H9 (cell line): Measurements from ENCODE around the gene FSIP1. TPM values are rescaled to one million over a fixed set of nuclear protein-coding genes. Genes with fewer than 3 reads are reported as not detected.

Experiments
- DNase-seq: peaks from one replicate; pipeline ENCODE4 v3.0.0-alpha.2; 2017
- H2AFZ ChIP-seq: one replicate; pipeline ENCODE4 v1.6.1; 2013; ENCODE audit warnings: mild to moderate bottlenecking, low read length, control low read depth, moderate library complexity
- H2AK5ac ChIP-seq: 2 replicates; pipeline ENCODE4 v1.6.1; 2013; ENCODE audit warnings: low read length, control low read depth, mixed read lengths; ENCODE audit not compliant: insufficient read length
- H2BK120ac ChIP-seq: one replicate; pipeline ENCODE4 v1.6.1; 2013; ENCODE audit warnings: low read depth, mild to moderate bottlenecking, low read length, control low read depth, inconsistent platforms; ENCODE audit not compliant: poor library complexity, severe bottlenecking
- H2BK12ac ChIP-seq: 2 replicates; pipeline ENCODE4 v1.6.1; 2013; ENCODE audit warnings: low read length, control low read depth, mixed read lengths, low read depth; ENCODE audit not compliant: insufficient read length
- H2BK15ac ChIP-seq: 2 replicates; pipeline ENCODE4 v1.6.1; 2013; ENCODE audit warnings: low read depth, low read length, control low read depth
- H2BK20ac ChIP-seq: one replicate; pipeline ENCODE4 v1.6.1; 2013; ENCODE audit warnings: low read depth, mild to moderate bottlenecking, low read length, control low read depth, inconsistent platforms; ENCODE audit not compliant: poor library complexity, severe bottlenecking
- H2BK5ac ChIP-seq: 2 replicates; pipeline ENCODE4 v1.6.1; 2013; ENCODE audit warnings: low read length, control low read depth, mixed read lengths; ENCODE audit not compliant: insufficient read length
- H3K14ac ChIP-seq: 2 replicates; pipeline ENCODE4 v1.6.1; 2013; ENCODE audit warnings: low read length, control low read depth; ENCODE audit not compliant: insufficient read depth
- H3K18ac ChIP-seq: 2 replicates; pipeline ENCODE4 v1.6.1; 2013; ENCODE audit warnings: low read depth, mild to moderate bottlenecking, mixed read lengths, low read length, control low read depth; ENCODE audit not compliant: insufficient read length
- H3K23ac ChIP-seq: 2 replicates; pipeline ENCODE4 v1.6.1; 2013; ENCODE audit warnings: low read length, control low read depth, mixed read lengths, low read depth; ENCODE audit not compliant: insufficient read length
- H3K23me2 ChIP-seq: 2 replicates; pipeline ENCODE4 v1.6.1; 2013; ENCODE audit warnings: low read depth, mild to moderate bottlenecking, mixed read lengths, low read length, control low read depth; ENCODE audit not compliant: insufficient read length, poor library complexity, severe bottlenecking
- H3K27ac ChIP-seq: 2 replicates; pipeline ENCODE4 v1.5.1; 2013; ENCODE audit warnings: low read length, control low read depth, mixed read lengths, low read depth; ENCODE audit not compliant: insufficient read length
- H3K27me3 ChIP-seq: 2 replicates; pipeline ENCODE4 v1.6.1; 2013; ENCODE audit warnings: low read length, control low read depth, inconsistent platforms; ENCODE audit not compliant: insufficient read depth
- H3K4ac ChIP-seq: 2 replicates; pipeline ENCODE4 v1.6.1; 2013; ENCODE audit warnings: low read depth, mild to moderate bottlenecking, control low read depth, inconsistent platforms, low read length, moderate library complexity
- H3K4me1 ChIP-seq: 2 replicates; pipeline ENCODE4 v1.6.1; 2013; ENCODE audit warnings: low read length, control low read depth, inconsistent platforms; ENCODE audit not compliant: insufficient read depth
- H3K4me2 ChIP-seq: 2 replicates; pipeline ENCODE4 v1.6.1; 2013; ENCODE audit warnings: low read length, control low read depth, mixed read lengths; ENCODE audit not compliant: insufficient read length, insufficient read depth
- H3K56ac ChIP-seq: 2 replicates; pipeline ENCODE4 v1.6.1; 2013; ENCODE audit warnings: low read depth, mild to moderate bottlenecking, mixed read lengths, low read length, control low read depth; ENCODE audit not compliant: insufficient read length
- H3K79me1 ChIP-seq: 2 replicates; pipeline ENCODE4 v1.6.1; 2013; ENCODE audit warnings: low read depth, mild to moderate bottlenecking, moderate library complexity, low read length, control low read depth, inconsistent platforms; ENCODE audit not compliant: insufficient read depth, poor library complexity, severe bottlenecking
- H3K79me2 ChIP-seq: 2 replicates; pipeline ENCODE4 v1.6.1; 2013; ENCODE audit warnings: low read length, control low read depth, inconsistent platforms; ENCODE audit not compliant: insufficient read depth
- H3K9ac ChIP-seq: 2 replicates; pipeline ENCODE4 v1.6.1; 2013; ENCODE audit warnings: low read length, control low read depth, mixed read lengths; ENCODE audit not compliant: insufficient read length; ENCODE audit errors: extremely low read depth
- H3K9me3 ChIP-seq: one replicate; pipeline ENCODE4 v1.6.1; 2013; ENCODE audit warnings: low read depth, low read length, inconsistent platforms; ENCODE audit not compliant: control insufficient read depth
- H3T11ph ChIP-seq: one replicate; pipeline ENCODE4 v1.6.1; 2013; ENCODE audit warnings: mild to moderate bottlenecking, low read length, control low read depth, inconsistent platforms
- H4K20me1 ChIP-seq: one replicate; pipeline ENCODE4 v1.6.1; 2013; ENCODE audit not compliant: control insufficient read depth, insufficient read length, insufficient read depth
- H4K5ac ChIP-seq: 2 replicates; pipeline ENCODE4 v1.6.1; 2013; ENCODE audit warnings: low read depth, mild to moderate bottlenecking, mixed read lengths, low read length, control low read depth; ENCODE audit not compliant: insufficient read length
- H4K8ac ChIP-seq: replicated peaks from 2 replicates; pipeline ENCODE4 v1.6.1; 2013; ENCODE audit warnings: low read length, control low read depth, mixed read lengths, low read depth; ENCODE audit not compliant: insufficient read length
- H4K91ac ChIP-seq: 2 replicates; pipeline ENCODE4 v1.6.1; 2013; ENCODE audit warnings: low read depth, mild to moderate bottlenecking, moderate library complexity, mixed read lengths, low read length, control low read depth; ENCODE audit not compliant: insufficient read length
- H3K27ac Mint-ChIP-seq, 3 experiments: 2 replicates in 2 of 3; 3 replicates in 1 of 3; pipeline ENCODE4 v1.8.0; 2020 to 2021; ENCODE audit warnings: mixed read lengths in 3 of 3, mild to moderate bottlenecking in 1 of 3, moderate library complexity in 1 of 3
- H3K27me3 Mint-ChIP-seq: 2 replicates; pipeline ENCODE4 v1.8.0; 2021; ENCODE audit warnings: low read depth, mild to moderate bottlenecking, moderate library complexity, mixed read lengths
- H3K36me3 Mint-ChIP-seq, 3 experiments: 2 replicates in 2 of 3; 3 replicates in 1 of 3; pipeline ENCODE4 v1.8.0; 2020 to 2021; ENCODE audit warnings: low read depth in 3 of 3, mixed read lengths in 3 of 3; ENCODE audit not compliant: insufficient read depth in 1 of 3
- H3K4me1 Mint-ChIP-seq, 2 experiments: 2 replicates each; pipeline ENCODE4 v1.8.0; 2020; ENCODE audit warnings: mixed read lengths in 2 of 2
- H3K4me3 Mint-ChIP-seq, 2 experiments: 2 replicates in 1 of 2; 3 replicates in 1 of 2; pipeline ENCODE4 v1.8.0; 2020 to 2021; ENCODE audit warnings: mild to moderate bottlenecking in 2 of 2, mixed read lengths in 2 of 2, moderate library complexity in 1 of 2
- H3K9me3 Mint-ChIP-seq, 2 experiments: 2 replicates in 1 of 2; 3 replicates in 1 of 2; pipeline ENCODE4 v1.8.0; 2020; ENCODE audit warnings: mild to moderate bottlenecking in 2 of 2, mixed read lengths in 2 of 2, moderate library complexity in 1 of 2
- CTCF ChIP-seq: fragments of 200-600 bp; sonication (generic); conservative IDR thresholded peaks from 3 replicates; pipeline ENCODE4 v1.8.0; 2021; ENCODE audit warnings: antibody characterized with exemption, mild to moderate bottlenecking
- WGBS: extraction: QIAGEN DNeasy Blood & Tissue Kit; methylation state at CpG from one replicate; pipeline ENCODE4 v1.1.7; 2013; ENCODE audit warnings: missing lambda C conversion rate, low lambda C conversion rate, mixed read lengths; ENCODE audit not compliant: insufficient read length; ENCODE audit errors: extremely low coverage; 5-methylcytosine and 5-hydroxymethylcytosine counted together
- total RNA-seq: library from RNA; stranded (reverse); gene quantifications from 2 replicates; pipeline ENCODE4 v1.2.1, GENCODE V29; 2021

FSIP1 gene
- total RNA-seq, 1 experiment from 2014 or later, result 0.96 TPM

- no peaks in the 10 kb centered on the region for H4K20me1 ChIP-seq
- Mint-ChIP-seq H3K4me3 (no peak overlapping the region), H3K4me1 (peaks cover 20 to 26% of the 10 kb centered on the region in 2 experiments), H3K9me3 (peaks cover 0 to 5% of the 10 kb centered on the region in 2 experiments; a peak in 1 of 5 replicates), H3K36me3 (peaks cover 50 to 87% (median 86%) of the 10 kb centered on the region in 3 experiments; a peak in 6 of 7 replicates), H3K27ac (no peak overlapping the region), H3K27me3 (no peaks in the 10 kb centered on the region; the same call in 1 of the 2 replicates)
- H2AFZ ChIP-seq, result no peak overlapping the region
- no peaks in the 10 kb centered on the region for H3K9me3 ChIP-seq
- no peak overlapping the region for H3K23ac ChIP-seq
- no peak overlapping the region for H3K56ac ChIP-seq
- no peak overlapping the region for H4K91ac ChIP-seq
- H2BK20ac ChIP-seq, result no peak overlapping the region
- H2AK5ac ChIP-seq, result no peak overlapping the region
- H3K27ac ChIP-seq, result no peak overlapping the region
- no peak overlapping the region for H3K4ac ChIP-seq
- H2BK5ac ChIP-seq, result no peak overlapping the region
- no peak overlapping the region for H3K14ac ChIP-seq
- H2BK12ac ChIP-seq, result no peak overlapping the region
- H3K18ac ChIP-seq, result no peak overlapping the region
- H4K8ac ChIP-seq, result no peak overlapping the region
- H3K79me2 ChIP-seq, result no peaks in the 10 kb centered on the region; the same call in 1 of the 2 replicates
- no peaks in the 10 kb centered on the region for H3K79me1 ChIP-seq
- peaks cover 11% of the 10 kb centered on the region for H3K23me2 ChIP-seq
- no peaks in the 10 kb centered on the region; the same call in 1 of the 2 replicates for H3K4me1 ChIP-seq
- no peak overlapping the region for H3K4me2 ChIP-seq
- no peak overlapping the region for H4K5ac ChIP-seq
- TF ChIP-seq CTCF, result no peak
- no peak for DNase-seq
- H3K9ac ChIP-seq, result no peak overlapping the region
- H2BK120ac ChIP-seq, result no peak overlapping the region
- no CpG with 5 or more reads among the region's 4 CpGs for WGBS
- no peaks in the 10 kb centered on the region for H3K27me3 ChIP-seq
- H2BK15ac ChIP-seq, result no peak overlapping the region
- H3T11ph ChIP-seq, result no peak overlapping the region
Observed at GRCh38 chr15:39585389-39585841, 197.2 kb downstream of the FSIP1 start.
